NB4 (cell line): ENCODE data around the gene KIF6.
"Not testable (repeated sequence)": the region's sequence is repeated elsewhere in the genome, so short reads cannot be mapped to it uniquely, and the experiment has no call there.

Source experiments
- DNase-seq: peaks from one replicate; pipeline ENCODE4 v3.0.0; 2010; ENCODE audit warnings: low read depth
- H3K4me3 ChIP-seq: one replicate; pipeline ENCODE4 v1.5.1; 2011; ENCODE audit warnings: mild to moderate bottlenecking, low read depth, low read length, moderate library complexity
- MYC ChIP-seq: IDR thresholded peaks from 2 replicates; pipeline ENCODE4 v1.6.1; 2011; ENCODE audit warnings: low read depth, low read length
- POLR2A ChIP-seq: IDR thresholded peaks from 2 replicates; pipeline ENCODE4 v1.6.1; 2011; ENCODE audit warnings: mild to moderate bottlenecking; ENCODE audit not compliant: insufficient read length; ENCODE audit errors: extremely low read depth
- TF ChIP-seq, protein P1 (sequence below): IDR thresholded peaks from one replicate; pipeline ENCODE4 v1.5.1; 2012; ENCODE audit warnings: low read depth, low read length
- TF ChIP-seq, protein P2 (sequence below): IDR thresholded peaks from 2 replicates; pipeline ENCODE4 v1.6.1; 2011; ENCODE audit warnings: low read depth, low read length

Gene KIF6

DNA sequence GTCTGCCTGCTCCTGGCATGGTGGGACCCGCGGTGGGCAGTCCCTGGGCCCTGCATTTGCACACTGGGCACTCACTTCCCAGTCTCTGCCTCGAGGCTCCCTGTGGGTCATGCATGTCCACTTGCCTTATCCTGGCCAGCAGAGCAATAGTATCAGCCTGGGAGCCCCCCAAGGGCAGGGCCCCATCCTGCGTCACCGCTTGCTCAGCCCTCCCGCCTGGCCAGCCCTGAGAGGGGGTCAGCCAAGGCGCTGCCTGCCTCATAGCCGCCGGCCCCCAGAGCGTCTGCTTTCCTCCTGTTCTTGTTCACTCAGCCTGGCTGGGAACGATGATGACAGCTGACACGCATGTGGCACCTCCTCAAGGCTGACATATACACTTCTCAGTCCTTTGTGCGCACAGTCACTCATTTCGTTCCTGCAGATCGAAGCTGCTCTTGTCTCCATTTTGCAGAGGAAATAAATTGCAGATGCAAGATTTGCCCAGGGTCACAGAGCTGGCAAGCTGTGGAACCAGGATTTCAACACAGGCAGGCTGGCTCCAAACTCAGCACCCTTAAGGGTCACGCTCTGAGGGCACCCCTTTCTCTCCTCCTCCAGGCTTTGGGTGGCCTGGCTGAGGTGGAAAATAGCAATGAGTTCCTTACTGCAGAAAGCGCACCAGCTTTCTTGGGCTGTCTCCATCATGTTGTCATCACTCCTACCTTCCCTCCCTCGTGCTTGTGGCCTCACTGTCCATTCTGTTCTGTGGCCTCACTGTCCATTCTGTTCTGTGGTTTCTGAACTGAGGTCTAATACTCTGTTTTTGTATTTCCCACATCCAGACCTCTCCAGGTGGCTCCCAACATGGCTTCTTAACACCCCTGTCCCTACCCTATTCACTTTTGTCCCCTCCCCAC lies 428.2 kb downstream of the KIF6 start:
- no peak overlapping the region for H3K4me3 ChIP-seq
- DNase-seq: no peak
- TF ChIP-seq MYC: no peak
- TF ChIP-seq, protein P1, sequence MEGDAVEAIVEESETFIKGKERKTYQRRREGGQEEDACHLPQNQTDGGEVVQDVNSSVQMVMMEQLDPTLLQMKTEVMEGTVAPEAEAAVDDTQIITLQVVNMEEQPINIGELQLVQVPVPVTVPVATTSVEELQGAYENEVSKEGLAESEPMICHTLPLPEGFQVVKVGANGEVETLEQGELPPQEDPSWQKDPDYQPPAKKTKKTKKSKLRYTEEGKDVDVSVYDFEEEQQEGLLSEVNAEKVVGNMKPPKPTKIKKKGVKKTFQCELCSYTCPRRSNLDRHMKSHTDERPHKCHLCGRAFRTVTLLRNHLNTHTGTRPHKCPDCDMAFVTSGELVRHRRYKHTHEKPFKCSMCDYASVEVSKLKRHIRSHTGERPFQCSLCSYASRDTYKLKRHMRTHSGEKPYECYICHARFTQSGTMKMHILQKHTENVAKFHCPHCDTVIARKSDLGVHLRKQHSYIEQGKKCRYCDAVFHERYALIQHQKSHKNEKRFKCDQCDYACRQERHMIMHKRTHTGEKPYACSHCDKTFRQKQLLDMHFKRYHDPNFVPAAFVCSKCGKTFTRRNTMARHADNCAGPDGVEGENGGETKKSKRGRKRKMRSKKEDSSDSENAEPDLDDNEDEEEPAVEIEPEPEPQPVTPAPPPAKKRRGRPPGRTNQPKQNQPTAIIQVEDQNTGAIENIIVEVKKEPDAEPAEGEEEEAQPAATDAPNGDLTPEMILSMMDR: no peak
- no peak for TF ChIP-seq POLR2A
- TF ChIP-seq, protein P2, sequence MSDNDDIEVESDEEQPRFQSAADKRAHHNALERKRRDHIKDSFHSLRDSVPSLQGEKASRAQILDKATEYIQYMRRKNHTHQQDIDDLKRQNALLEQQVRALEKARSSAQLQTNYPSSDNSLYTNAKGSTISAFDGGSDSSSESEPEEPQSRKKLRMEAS: no peak

DNA sequence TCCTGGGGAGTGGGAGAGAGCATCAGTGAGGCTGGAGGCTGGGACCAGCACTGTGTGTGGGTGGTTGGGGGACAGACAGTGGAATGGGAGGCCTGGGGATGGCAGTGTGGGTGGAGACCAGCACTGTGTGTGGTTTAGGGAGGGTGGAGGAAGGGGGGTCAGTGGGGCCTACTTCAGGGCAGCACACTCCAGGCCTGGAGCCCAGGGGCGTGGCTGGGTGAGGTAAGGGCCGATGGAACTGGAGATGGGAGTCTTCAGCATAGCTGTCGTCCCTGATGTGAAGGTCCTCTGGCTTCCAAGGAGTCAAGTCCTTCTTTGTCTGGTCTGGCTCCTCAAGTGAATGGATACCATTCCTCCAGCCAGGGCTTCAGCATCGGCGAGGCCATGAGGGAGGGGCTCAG lies 429.6 kb downstream of the KIF6 start:
- TF ChIP-seq MYC: no peak
- no peak for DNase-seq
- no peak overlapping the region for H3K4me3 ChIP-seq

DNA sequence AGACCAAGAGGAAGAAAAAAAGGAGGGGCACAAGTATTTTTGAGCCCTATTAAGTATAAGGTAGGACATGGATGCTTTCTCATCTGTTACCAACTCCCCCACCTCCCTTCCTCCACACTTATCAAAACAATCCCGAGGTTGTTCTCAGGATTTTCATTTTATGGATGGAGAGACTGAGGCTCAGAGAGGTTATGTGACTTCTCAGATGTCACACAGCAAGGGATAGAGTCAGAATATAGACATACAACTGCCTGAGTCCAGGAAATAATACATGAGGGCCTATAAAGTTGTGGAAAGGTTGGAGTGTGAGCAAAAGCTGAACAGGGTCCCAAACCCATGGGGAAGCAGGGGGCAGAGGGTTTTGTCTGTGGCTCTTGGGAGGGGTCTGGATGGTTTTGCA lies 430.3 kb downstream of the KIF6 start:
- no peak for DNase-seq

DNA sequence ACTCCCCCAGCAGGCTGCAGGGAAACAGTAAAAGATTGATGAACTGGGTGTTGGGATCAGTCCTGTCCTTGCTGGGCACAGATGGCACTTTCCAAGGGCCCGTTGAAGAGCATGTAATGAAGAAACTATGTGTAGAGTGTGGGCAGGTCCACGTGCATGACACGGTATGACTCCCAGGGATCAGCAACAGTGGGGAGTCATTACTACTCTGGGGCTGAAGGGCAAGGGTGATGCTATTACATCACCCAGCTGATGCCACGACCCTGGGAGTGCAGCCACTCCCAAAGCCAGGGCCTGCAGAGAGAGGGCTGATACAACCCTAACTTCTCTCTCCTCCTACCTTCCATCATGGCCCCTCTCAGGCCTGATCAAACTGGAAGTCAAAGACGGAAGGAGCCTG lies 431.1 kb downstream of the KIF6 start:
- no peak overlapping the region for H3K4me3 ChIP-seq
- no peak for DNase-seq
- TF ChIP-seq, protein P2: no peak
- TF ChIP-seq MYC (no peak), POLR2A (no peak)
- TF ChIP-seq, protein P1: no peak

More for the DNA sequence above, 430.3 kb downstream of the KIF6 start:
- H3K4me3 ChIP-seq: no peak overlapping the region
- TF ChIP-seq POLR2A (no peak), MYC (no peak)
- TF ChIP-seq, protein P2: no peak
- TF ChIP-seq, protein P1: no peak

DNA sequence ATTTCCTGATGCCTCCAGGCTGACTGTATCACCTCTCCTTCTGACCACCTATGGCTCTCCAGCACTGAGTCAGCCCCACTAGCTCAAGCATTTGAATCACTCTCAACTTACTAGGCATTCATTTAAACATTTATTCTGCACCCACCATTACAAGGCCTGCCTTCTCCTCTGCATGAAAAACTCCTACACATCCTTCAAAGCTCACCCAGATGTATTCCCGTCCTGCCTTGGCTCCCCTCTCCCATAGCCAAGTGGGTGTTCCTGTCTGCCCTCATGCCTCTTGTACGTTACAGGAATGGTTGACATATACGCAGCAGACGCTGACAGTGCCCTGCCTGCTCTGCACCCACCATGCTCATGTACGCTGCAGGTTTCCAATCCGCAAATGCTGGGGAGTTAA lies 432.6 kb downstream of the KIF6 start:
- no peak for TF ChIP-seq MYC
- H3K4me3 ChIP-seq: no peak overlapping the region
- DNase-seq: no peak

DNA sequence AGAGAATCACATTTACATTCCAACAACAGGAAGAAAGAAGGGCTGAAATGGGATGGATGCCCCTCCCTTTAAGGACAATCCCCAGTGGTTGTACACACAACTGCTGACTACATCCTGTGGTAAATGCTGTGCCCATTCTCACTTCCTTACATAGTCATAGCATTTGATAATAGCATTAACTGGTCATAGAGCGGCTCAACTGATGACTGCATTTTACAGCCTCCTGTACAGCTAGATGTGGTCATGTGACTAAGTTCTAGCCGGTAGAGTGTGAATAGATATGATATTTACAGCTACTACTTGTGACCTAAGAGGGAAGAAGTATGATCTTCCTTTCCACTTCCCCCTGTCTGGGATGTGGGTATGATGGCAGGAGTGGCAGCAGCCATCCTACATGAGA lies 435.7 kb downstream of the KIF6 start:
- H3K4me3 ChIP-seq: no peak overlapping the region
- peak; percentile 25 for DNase-seq
- TF ChIP-seq, protein P1: no peak
- TF ChIP-seq MYC: no peak
- TF ChIP-seq POLR2A: no peak
- TF ChIP-seq, protein P2: no peak

DNA sequence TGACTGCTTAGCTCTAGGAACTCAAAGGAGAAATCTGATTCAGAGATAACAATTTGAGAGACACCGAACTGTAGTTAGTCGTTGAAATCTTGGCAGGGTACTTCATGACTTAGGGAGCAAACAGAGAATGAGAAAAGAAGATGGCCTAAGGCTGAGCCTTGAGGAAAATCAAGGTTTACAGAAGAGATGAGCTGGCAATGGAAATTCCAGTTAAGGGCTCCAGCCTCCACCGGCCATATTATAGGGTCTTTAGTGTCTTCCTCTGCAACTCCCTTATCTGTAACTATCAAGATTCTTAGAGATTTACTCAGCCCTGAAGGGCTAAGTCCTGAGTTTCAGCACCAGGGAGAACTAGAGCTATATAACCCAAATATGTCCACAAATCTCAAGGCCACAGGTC lies 437.6 kb downstream of the KIF6 start:
- DNase-seq: no peak
- no peak for TF ChIP-seq POLR2A
- TF ChIP-seq, protein P1: no peak
- no peak for TF ChIP-seq MYC
- TF ChIP-seq, protein P2: no peak
- no peak overlapping the region for H3K4me3 ChIP-seq

DNA sequence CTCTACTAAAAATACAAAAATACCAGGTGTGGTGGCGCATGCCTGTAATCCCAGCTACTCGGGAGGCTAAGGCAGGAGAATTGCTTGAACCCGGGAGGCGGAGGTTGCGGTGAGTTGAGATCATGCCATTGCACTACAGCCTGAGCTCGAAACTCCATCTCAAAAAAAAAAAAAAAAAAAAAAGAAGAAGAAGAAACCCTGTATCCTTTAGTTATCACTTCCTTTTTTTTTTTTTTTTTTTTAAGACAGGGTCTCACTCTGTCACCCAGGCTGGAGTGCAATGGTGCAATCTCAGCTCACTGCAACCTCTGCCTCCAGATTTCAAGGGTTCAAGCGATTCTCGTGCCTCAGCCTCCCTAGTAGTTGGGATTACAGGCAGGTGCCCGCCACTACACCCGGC lies 438.6 kb downstream of the KIF6 start:
- not testable (repeated sequence) for H3K4me3 ChIP-seq, DNase-seq
